Activated gamma-delta T cell (primary cell): ENCODE results near the gene ATP5PO.
A peak's percentile ranks its signal among the peaks of the same experiment; 100 is the strongest.

Source experiments
- DNase-seq: peaks from one replicate; lab custom pipeline; 2025; lab: John Stamatoyannopoulos, UW
- total RNA-seq, 2 donors: gene quantifications; one replicate each; lab custom pipeline; 2026; lab: John Stamatoyannopoulos, UW

ATP5PO gene, protein sequence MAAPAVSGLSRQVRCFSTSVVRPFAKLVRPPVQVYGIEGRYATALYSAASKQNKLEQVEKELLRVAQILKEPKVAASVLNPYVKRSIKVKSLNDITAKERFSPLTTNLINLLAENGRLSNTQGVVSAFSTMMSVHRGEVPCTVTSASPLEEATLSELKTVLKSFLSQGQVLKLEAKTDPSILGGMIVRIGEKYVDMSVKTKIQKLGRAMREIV
- 27.6 to 30.2 reads per million in 2 donors for total RNA-seq

DNA sequence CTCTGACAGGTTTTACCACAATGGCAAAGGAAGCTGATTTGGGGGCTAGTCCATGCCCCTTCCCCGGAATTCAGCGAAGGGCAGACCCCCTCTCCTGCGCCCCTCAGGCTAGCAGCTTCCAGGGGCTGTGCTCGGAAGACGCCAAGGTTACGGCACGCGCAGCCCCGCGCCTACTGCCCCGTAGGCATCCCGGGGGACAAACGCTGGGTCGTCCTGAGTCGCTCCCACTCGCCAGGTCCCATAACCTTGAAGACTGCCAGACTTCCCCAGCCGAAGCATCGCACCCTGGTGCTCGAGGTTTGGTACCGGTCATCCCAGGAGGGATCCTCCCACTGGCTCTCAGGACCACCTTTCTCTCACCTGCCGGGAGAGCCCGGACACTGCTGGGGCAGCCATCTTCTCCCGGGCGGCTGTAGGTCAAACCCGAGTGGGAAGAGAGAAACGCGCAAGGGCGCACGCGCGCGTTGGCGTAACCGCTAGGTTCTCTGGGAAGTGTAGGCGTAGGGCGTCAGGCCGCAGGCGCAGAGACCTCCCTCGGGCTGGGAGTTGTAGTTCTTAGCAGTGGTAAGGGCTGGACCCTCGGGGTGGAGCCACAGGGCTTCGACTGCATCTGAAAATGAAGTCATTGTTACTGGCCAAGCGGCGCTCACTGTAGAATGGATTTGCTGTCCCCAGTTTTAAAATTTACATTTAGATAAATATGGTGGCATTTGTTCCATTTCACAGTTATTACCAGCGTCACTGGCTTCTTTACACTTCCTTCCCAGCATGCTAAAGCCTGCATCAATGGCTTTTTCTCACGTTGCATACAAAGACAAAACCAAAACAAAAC, at the start of gene ATP5PO:
Gene ATP5PO, minus strand, starts transcription at position 437 of the 832 bp plus-strand sequence. Its CDS starts 41 bp downstream, at position 396.
- DNase-seq, result peak; percentile 93

DNA sequence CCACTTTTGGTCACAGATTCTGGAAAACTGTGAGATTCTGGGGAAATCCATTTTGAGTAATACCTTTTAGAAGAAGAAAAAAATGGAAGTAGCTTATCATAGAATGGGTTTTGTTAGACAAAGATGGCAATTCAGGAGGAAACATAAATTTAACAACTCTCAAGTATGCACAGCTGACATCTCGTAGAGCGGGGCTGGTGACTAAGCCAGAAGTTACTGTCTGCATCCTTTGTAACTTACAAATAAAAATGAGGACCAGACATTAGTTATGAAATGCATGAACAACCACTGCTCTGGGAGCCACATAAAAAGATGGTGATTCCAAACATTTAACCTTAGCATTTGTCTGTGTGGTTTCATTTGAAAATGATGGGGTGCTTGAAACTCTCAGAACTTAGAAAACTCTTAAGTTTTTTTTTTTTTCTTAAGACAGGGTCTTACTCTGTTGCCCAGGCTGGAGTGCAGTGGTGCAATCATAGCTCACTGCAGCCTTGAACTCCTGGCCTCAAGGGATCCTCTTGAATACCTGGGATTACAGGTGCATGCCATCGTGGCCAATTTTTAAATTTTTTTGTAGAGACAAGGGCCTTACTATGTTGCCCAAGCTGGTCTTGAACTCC, 49.2 kb upstream of the ATP5PO start:
- no peak for DNase-seq

DNA sequence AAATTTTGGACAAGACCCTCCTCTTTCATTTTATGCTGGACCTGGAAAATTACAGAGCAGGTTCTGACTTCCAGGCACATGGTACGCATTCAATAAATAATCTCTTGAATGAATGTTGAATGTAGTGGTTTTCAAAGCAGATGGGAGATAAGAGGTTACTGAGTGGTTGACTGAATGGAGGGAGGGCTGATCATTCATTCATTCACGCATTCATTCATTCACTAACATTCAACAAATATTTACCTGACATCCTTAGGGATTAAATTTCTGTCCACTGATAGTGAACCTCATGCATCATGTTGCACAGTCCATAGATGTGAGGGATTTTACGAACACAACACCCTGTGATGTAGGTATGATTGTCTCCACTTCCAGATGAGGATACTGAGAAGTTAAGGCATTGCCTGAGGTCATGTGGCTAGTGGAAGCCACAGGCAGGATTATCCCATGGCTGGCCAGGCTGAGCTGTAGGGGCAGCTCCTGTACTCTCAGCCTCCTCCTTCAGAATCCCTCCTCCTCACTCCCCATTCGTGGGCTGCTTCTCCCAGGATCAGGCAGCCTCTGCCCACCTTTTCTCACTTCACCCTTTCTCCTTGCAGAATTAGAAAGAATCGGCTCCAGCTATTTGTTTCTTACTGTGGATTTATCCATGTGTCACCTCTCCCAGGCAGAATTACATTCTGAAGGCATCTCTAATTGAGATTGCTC, 48.4 kb upstream of the ATP5PO start:
- no peak for DNase-seq

DNA sequence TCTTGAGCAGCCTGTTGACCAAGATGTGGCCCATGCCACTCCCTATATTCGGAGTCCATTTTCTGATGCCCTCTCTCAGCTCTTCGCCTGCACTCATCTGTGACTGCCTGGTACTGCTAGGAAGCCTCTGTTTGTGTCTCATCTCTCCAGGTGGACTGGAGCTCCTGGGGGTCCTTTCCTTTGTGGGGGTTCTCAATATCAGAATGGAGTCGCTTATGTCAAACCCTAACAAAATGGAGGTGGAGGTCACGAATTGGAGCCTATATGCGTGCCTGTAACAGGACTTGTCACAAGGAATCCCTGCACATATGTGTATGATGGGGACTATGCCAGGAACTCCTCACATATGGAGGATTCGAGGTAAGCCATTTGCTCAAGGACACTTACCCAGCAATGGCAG, 46.7 kb upstream of the ATP5PO start:
- no peak for DNase-seq

DNA sequence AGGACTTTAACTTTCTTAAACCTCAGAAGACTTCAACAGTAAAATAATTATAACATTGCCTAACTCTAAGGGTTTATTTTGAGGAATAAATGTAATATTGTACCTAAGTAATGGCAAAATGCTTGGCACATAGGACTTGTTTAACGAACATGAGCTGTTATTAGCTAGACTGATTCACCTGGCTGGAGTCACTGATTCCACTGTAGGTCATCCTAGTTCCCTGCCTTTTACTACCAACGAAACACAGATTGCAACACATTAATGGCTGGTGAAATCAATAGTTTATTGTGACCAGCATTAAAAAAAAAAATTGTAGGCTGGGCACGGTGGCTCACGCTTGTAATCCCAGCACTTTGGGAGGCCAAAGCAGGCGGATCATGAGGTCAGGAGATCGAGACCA, 45.5 kb upstream of the ATP5PO start:
- DNase-seq, result no peak

DNA sequence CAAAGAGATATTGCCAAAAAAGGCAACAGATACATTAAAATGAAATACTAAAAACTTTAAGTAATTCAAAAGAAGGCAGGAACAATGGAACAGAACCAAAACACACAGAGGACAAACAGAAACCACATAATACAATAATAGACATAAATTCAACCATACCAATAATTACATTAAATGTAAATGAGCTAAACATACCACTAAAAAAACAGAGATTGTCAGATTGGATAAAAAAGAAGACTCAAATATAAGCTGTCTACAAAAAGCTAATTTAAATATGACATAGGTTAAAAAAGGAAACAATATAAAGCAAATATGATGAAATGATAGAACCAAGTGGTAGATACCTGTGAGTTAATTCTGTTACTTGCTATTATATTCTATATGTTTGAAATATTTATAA, 44.1 kb upstream of the ATP5PO start:
- DNase-seq, result no peak

DNA sequence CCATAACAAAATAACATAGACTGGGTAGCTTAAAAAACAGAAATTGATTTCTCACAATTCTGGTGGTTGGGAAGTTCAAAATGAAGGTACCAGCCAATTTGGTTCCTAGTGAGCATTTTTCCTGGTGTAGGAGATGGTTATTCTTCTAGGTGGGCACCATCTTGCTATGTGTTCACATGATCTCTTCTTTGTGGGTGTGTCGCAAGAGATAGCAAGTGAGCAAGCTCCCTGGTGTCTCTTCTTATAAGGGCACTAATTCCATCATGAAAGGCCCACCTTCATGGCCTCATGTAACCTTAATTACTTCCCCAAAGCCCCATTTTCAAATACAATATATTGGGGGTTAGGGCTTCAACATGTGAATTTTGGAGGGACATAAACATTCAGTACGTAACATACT, 38.8 kb upstream of the ATP5PO start:
- no peak for DNase-seq

DNA sequence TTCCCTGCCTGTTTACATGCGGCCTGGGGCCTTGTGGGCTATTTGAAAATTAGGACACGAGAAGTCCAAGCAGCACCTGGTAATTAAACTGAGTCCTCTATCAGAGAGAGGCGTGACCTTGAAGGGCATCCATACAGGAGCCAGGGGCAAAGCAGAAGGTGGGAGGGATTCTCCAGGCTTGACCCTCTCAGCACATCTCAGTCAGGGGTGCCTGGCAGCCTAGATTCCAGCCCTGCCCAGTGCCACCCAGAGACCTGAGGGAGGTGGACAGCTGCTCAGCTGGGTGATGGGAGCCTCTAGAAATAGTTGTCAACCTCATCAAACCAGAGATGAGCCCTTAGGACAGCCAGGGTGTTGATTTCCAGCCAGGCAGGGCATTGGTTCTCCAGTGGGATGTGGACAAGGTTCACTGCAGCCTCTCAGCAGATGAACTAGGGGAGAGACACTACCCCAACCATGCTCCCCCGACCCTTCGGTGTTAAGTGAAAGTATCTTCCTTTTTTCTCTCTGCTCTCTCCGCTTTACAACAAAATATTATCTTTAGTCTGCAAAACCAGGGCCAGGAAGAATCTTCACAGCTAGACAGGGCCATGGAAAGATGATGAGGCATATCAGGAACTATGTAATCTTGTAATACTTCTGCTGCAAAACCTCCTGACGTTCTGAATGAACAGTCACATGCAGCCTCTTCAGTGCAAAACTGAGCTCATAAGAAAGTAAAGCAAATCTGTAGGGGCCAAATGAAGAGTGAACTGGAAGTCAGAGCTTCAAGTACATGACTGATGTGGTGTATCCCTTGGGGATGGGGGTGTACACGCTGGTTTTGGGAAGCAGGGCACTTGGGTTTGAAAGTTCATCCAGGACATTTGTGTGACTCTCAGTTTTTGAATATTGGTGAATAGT, 35.9 kb upstream of the ATP5PO start:
- no peak for DNase-seq

DNA sequence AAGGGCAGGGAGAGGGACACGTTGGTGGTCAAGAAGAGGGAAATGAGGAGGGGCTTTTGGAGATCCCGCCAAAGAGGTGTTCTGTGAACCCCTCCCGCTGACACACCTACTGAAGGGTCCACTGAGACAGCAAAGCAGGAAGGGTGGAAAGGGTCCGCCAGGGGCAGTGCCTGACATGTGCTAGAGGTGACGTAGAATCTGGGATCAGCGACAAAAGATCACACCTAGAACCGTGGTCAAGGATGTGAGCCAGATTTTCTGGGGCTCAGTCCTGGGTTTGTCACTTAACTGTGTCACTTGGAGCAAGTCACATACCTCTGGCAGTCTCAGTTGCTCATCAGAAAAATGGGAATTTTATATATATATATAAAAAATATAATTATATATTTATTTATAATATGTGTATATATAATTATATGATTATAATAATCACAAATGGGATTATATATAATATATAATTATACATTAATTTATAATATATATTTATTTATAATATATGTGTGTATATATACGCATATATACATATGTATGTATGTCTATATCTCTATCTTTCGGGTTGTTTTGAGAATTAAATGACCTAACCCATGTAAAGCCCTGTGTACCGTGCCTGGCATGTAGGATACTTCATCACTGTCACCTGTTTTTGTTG, 35.0 kb upstream of the ATP5PO start:
- DNase-seq, result no peak

DNA sequence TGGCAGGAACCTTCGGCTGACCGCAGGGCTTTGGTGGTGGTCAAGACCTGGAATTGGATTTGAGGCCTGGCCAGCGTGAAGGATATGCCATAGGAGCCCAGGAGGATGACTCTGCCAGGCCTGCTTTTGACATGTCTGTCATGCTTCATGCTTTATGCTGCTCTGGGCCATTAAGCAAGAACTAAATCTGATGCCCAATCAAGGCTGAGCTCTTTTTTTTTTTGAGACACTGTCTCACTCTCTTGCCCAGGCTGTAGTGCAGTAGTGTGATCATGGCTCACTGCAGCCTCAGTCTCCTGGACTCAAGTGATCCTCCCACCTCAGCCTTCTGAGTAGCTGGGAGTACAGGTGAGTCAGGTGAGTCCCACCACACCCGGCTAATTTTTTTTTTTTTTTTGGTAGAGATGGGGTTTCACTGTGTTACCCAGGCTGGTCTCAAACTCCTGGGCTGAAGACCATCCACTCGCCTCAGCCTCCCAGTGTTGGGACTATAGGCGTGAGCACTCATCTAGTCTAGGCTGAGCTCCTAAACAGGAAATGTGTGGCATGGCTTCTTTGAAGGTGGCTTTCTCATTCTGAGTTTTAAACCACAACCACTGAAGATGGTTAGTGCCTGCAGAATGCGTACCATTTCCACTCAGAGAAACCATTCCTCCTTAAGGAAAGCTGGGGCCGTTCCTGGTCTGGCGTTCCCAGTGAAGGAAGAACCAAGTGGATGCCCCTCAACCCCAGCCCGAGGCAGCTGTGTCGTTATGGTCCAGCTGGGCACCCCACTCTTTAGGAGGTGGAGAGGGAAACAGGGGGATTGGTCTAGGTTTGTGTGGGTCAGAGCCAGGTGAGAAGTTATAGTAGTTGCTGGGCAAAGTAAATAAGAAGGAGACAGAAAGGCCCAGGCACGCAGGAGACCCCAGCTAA, 34.2 kb upstream of the ATP5PO start:
- no peak for DNase-seq

DNA sequence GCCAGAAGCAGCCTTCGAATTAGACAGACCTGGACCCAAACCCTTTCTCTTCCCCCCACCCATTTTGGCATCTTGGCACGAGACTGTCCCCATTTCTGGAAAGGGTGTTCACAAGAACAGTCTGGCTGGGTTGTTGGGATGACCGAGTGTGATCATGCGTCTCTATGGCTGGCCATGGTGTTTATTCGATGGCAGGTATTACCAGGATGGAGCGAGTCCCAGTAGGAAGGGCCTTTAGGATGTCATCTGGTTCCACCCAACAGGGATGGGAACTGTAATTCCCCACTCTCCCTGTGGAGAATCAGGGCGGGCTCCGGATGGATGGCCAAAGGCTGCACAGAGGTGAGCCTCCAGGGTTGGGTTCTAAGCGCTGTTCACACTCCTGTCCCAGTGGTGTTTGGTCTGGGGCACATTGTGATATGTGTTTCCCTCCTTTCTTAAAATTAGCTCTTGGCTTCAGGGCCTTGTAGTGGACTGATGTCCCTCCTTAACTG, 33.4 kb upstream of the ATP5PO start:
- DNase-seq, result no peak

DNA sequence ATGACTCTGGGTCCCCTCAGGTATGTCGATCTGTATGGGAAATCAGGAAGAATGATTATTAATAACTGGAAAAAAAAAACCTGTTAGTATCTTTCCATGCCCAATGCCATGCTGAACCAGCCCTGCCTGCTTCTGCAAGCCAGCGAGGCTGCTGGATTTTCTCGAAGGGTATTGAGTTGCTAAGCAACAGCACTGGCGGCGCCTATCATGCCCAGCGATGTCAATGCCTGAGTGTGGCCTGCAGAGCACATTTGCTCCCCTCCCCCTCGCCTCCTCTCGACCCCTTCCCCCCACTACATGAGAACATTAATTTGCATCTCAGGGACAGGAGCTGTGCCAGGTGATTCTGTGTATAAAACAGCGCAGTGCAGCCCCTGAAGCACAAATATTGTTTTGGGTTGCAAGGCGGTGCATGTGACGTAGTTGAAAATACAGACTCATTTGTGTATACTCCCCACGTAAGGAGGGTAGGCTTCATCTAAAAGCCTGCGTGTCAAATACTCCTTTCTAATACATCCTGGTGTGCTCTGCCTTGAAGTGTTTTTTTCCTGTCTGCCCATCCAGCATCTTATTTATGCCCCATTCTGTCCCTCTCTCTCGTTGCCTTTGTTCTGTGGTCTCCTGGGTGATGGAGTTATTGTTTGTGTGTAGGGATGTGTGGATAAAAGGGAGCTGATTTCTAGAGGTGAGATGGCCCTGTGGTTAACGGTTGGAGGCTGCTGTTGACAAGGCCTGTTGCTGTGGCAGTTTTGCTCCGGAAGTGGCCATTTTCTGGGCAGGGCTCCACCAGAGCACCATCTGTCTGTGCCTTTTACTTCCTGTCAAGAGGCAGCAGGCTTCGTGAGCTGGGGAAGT, 32.7 kb upstream of the ATP5PO start:
- DNase-seq, result no peak

DNA sequence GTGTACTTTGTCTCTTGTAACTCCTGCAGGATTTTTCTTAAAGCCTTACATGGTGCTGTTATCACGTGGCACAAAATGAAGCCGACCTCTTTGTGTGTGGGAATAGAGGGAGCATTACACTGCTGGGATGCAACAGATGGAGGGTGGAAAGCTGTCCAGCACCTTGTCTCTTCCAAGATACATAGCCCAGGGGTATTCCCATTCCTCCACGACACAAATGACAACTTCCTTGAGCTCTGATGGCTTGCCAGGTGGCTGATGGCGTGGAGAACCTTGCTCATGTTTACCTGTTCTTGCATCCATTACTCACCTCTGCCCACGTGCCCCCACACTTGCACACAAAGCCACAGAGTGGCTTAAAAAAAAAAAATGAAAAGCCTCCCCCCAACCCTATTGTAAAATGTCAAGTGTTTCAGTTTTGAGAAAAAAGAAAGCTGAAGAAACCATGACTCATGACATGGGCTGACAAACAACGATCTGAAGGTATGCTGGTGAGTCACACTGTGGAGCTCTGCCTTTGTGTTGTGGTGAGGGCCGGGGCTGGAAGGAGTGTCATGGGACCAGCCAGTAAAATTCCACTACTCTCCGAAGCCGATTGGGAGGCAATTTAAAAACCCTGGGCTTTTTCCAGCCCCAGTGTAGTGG, 32.0 kb upstream of the ATP5PO start:
- DNase-seq, result no peak

DNA sequence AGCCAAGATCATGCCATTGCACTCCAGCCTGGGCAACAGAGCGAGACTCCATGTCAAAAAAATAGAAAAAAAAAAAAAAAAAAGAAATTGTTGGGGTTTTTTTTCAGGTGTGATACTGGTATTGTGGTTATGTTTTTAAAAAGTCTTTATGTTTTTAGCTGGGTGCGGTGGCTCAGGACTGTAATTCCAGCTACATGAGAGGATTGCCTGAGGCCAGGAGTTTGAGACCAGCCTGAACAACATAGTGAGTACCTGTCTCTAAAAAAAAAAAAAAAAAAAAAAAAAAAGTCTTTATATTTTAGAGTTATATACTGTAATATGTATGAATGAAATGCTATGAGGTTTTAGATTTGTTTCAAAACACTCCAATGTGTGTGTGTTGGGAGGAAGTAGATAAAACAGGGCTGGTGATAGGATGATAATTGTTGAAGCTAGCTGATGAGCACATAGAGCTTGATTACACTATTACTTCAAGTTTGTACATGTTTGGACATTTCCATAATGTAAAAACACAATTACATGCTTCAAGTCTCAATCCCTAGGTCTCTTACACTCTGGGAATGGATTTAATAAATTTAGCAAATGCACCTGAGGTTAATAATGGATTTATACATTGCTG, 30.2 kb upstream of the ATP5PO start:
- no peak for DNase-seq

DNA sequence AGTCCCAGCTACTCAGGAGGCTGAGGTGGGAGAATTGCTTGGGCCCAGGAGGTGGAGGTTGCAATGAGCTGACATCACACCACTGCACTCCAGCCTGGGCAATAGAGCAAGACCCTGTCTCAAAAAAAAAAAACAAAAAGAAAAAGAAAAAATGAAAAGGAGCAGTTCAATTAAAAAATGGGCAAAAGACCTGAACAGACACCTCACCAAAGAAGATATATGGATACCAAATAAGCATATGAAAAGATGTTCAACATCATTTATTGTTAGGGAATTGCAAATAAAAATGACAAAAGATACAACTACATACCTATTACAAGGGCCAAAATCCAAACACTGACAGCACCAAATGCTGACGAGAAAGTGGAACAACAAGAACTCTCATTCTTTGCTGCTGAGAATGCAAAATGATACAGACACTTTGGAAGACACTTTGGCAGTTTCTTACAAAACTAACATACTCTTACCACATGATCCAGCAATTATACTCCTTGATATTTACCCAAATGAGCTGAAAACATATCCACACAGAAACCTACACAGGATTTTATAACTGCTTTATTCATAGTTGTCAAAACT, 28.7 kb upstream of the ATP5PO start:
- DNase-seq, result no peak

DNA sequence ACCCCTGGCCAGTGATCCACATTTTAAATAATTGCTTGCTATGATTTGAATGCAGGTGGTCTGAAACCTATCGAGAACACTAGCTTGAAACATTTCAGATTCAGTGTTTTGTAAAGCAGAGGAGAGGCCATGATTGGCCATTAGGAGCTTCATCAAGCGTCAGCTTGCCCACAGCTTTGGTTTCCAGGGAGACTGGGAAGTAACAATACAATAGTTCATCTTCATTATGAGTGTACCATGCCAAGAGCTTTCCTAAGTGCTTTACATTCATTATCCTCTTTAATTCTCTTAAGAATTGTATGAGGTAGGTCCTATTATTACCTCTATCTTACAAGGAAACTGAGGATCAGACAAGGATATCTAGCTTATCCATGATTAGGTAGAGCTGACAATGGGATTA, 27.7 kb upstream of the ATP5PO start:
- DNase-seq, result no peak

DNA sequence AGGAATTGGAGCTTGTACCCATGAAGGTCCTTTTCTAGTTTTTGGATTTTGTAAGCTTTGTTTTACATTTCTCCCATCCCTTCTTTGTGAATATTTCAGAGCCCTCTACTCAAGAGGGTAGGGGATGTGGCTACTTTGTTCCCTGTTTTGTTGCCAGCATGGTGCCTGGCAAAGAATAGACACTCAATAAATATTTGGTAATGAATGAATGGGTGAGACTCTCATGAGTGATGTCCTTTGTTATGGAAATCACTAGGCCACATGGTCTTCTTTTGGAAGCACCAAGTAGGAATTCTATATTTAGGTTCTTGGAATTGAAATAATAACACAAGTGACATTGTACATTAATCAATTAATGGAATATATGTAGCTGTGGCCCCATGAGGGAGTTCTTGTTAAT, 26.8 kb upstream of the ATP5PO start:
- no peak for DNase-seq
